Measurements from ENCODE around the gene HAP1. TPM values are rescaled to one million over a fixed set of nuclear protein-coding genes. Genes with fewer than 3 reads are reported as not detected.

Gene HAP1
- polyA plus RNA-seq, 2 of the 4 experiments (the other 2 are of a cell fraction), result 1.6 to 2.2 TPM

DNA sequence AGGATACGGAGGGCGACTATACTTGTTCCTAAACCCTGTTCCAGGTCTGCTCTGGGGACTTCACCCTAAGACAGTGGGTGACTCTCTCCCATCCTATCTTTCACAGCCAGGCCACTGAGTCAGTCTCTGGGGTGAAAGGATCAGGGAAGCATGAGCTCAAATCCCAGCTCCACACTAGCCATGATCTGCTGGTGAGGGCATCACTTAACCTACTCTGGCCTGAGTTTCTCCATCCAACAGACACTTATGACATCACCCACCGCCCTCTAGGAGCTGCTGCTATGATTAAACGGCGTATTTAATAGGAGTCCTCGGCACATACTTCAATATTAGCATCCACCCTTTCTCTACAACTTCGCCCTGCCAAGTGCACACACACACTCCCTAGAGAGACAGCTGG is 12.2 kb downstream of the HAP1 start:
- DNase-seq (ENCODE audit: low read depth in 1 of 2, low spot score in 1 of 2) (no peak), FAIRE-seq (no peak), ATAC-seq (no peak)
- ChIA-PET CTCF (interaction anchor here (0.5 to 96.0 kb wide), 7 partner anchors 13 to 66 kb away, joined by 3 to 3262 read pairs (median 9); partner anchors contain the start of genes FKBP10, JUP and P3H4), POLR2A (interaction anchor here (1.0 kb wide), 2 partner anchors 12 to 33 kb away, joined by 3 to 5 read pairs; partner anchors contain the start of genes EIF1 and HAP1)
- Histone ChIP-seq H3K4me2 (no peak overlapping the region), H3K4me3 (no peak overlapping the region), H3K9me3 (no peaks in the 10 kb centered on the region), H3K27ac (no peak overlapping the region), H3K4me1 (peaks cover 14% of the 10 kb centered on the region)
- WGBS (ENCODE audit: missing lambda C conversion rate), result 80% methylated on average over 7 of the region's 7 CpGs
- no peak for TF ChIP-seq RAD21 (conservative IDR thresholded peaks at IDR 0.05 in 1 of 2, IDR thresholded peaks at IDR 0.05 in 1 of 2)
- no peak for TF ChIP-seq RFX5 (IDR thresholded peaks at IDR 0.05)
- TF ChIP-seq ZFP36 (IDR thresholded peaks at IDR 0.05; ENCODE audit: borderline replicate concordance, partially characterized antibody), result no peak
- TF ChIP-seq POLR2AphosphoS2 (conservative IDR thresholded peaks at IDR 0.05; ENCODE audit: low read length), result no peak
- TF ChIP-seq KDM1A (IDR thresholded peaks at IDR 0.05; ENCODE audit: low read depth), result no peak
- no peak for TF ChIP-seq NPAS2 (CRISPR knock-in tag; IDR thresholded peaks at IDR 0.05; ENCODE audit: borderline replicate concordance)
- TF ChIP-seq HDAC2 (IDR thresholded peaks at IDR 0.05), result no peak

DNA sequence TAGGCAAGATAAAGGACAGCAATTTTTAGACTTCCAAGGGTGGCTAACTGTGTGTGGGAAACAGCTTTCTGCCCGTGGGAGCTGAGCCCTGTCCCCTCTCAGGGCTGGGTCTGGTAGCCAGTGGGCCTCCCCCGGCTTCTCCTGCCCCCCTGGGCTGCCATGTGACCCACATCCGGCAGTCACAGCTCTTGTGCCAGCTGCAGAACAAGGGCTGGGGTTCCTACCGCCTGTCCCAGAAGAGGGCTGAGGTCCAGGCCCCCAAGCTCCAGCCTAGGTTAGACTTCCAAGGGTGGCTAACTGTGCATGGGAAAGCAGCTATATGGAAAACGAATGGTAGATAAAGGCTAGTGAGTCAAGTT is 16.2 kb downstream of the HAP1 start:
- TF ChIP-seq, protein P1, sequence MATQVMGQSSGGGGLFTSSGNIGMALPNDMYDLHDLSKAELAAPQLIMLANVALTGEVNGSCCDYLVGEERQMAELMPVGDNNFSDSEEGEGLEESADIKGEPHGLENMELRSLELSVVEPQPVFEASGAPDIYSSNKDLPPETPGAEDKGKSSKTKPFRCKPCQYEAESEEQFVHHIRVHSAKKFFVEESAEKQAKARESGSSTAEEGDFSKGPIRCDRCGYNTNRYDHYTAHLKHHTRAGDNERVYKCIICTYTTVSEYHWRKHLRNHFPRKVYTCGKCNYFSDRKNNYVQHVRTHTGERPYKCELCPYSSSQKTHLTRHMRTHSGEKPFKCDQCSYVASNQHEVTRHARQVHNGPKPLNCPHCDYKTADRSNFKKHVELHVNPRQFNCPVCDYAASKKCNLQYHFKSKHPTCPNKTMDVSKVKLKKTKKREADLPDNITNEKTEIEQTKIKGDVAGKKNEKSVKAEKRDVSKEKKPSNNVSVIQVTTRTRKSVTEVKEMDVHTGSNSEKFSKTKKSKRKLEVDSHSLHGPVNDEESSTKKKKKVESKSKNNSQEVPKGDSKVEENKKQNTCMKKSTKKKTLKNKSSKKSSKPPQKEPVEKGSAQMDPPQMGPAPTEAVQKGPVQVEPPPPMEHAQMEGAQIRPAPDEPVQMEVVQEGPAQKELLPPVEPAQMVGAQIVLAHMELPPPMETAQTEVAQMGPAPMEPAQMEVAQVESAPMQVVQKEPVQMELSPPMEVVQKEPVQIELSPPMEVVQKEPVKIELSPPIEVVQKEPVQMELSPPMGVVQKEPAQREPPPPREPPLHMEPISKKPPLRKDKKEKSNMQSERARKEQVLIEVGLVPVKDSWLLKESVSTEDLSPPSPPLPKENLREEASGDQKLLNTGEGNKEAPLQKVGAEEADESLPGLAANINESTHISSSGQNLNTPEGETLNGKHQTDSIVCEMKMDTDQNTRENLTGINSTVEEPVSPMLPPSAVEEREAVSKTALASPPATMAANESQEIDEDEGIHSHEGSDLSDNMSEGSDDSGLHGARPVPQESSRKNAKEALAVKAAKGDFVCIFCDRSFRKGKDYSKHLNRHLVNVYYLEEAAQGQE (IDR thresholded peaks at IDR 0.05), result no peak
- no peak for TF ChIP-seq NFE2L2 (conservative IDR thresholded peaks at IDR 0.05; ENCODE audit: low read length)
- no peak for TF ChIP-seq KDM5A (IDR thresholded peaks at IDR 0.05)
- Histone ChIP-seq H3K9me3 (no peaks in the 10 kb centered on the region), H3K27ac (peak overlapping the region; percentile 34 to 65), H3K4me1 (peaks cover 20% of the 10 kb centered on the region), H3K4me3 (no peak overlapping the region), H3K4me2 (peak overlapping the region; percentile 73)
- ATAC-seq, result peak; percentile 2 to 6; a peak in 2 of 6 replicates
- ChIA-PET CTCF (interaction anchor here (0.6 to 96.0 kb wide), 6 partner anchors 10 to 241 kb away, joined by 3 to 3262 read pairs (median 12); partner anchors contain the start of genes FKBP10, JUP and P3H4), POLR2A (interaction anchor here (1.4 to 1.9 kb wide), 2 partner anchors 16 to 29 kb away, joined by 10 to 15 read pairs; partner anchors contain the start of genes EIF1 and HAP1)
- no peak for FAIRE-seq
- DNase-seq (ENCODE audit: low read depth in 1 of 2, low spot score in 1 of 2), result no peak
- WGBS (ENCODE audit: missing lambda C conversion rate), result 65% methylated on average over 5 of the region's 5 CpGs

DNA sequence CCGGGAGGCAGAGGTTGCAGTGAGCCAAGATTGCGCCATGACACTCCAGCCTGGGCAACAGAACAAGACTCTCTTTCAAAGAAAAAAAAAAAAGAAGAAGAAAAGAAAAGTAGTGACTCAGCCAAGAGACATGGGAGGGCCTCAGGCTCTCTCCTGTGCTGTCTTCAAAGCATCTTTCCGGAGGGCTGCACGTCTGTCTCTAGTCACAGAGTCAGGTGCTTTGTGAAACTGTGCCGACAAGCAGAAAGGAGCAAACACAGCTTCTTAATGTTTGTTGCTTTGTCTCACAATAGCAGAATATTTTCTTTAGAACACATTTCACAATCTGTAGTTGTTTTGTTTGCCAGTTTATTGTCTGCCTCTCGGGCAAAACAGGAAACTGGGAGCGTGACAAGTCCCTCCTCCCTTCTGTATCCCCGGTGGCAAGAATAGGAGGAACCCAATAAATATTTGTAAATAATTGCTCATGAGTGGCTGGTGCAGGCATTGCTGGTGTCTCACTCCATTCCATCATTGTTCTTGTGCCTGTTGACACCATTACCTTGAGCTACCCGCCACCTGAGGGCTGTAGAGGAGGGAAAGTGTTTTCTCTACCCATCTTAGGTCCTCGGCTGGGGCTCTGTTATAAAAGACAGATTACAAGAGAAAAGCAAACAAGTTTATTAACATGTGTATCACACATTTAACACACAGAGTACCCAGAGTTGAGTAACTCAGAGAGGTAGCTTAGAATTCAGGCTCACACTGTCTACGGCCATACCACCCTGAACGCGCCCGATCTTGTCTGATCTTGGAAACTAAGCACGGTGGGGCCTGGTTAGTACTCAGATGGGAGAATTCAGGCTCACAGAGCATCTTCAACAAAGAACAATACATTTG is 16.8 kb downstream of the HAP1 start:
- POLR2A ChIA-PET, result interaction anchor here (1.4 to 1.9 kb wide), 2 partner anchors 16 to 29 kb away, joined by 10 to 15 read pairs; partner anchors contain the start of genes EIF1 and HAP1
- H3K4me2 ChIP-seq, result peak overlapping the region; percentile 73

More for the DNA sequence above, 16.8 kb downstream of the HAP1 start:
- H3K27ac ChIP-seq, result peak overlapping the region; percentile 34 to 65
- FAIRE-seq, result peak; percentile 65
- peak in 1 of 2 experiments; percentile 70 for DNase-seq (ENCODE audit: low read depth in 1 of 2, low spot score in 1 of 2)
- no peak overlapping the region for H3K4me3 ChIP-seq
- no peaks in the 10 kb centered on the region for H3K9me3 ChIP-seq
- WGBS (ENCODE audit: missing lambda C conversion rate), result 47% methylated on average over 15 of the region's 15 CpGs
- TF ChIP-seq EP300 (IDR thresholded peaks at IDR 0.05) (0 out of 5 replicates have a peak, but pooled peaks of 1 of the 2 experiments have one; percentile 29), FOSL2 (IDR thresholded peaks at IDR 0.05) (no peak), FOSL2 (CRISPR knock-in tag; IDR thresholded peaks at IDR 0.05) (peak; percentile 29; the same call in 1 of the 2 replicates), JUN (IDR thresholded peaks at IDR 0.05) (peak in 1 of 2 experiments; percentile 53; a peak in 1 of 5 replicates), EHF (CRISPR knock-in tag; IDR thresholded peaks at IDR 0.05) (no peak), CEBPB (IDR thresholded peaks at IDR 0.05) (peak; percentile 48 to 70; a peak in 3 of 4 replicates), CBX2 (IDR thresholded peaks at IDR 0.05; ENCODE audit: borderline replicate concordance, low read depth) (no peak)
- CTCF ChIA-PET, result interaction anchor here (0.6 to 96.0 kb wide), 9 partner anchors 10 to 242 kb away, joined by 3 to 3262 read pairs (median 5); partner anchors contain the start of genes EIF1, FKBP10, JUP and P3H4
- peak; percentile 80 to 84 for ATAC-seq
- H3K4me1 ChIP-seq, result peaks cover 20% of the 10 kb centered on the region
